CD14-positive monocyte (primary cell): ENCODE results near the gene TACC2. TPM values are rescaled to one million over a fixed set of nuclear protein-coding genes. Genes with fewer than 3 reads are reported as not detected.

Experiments used
- DNase-seq, 3 donors: peaks; one replicate each; pipeline ENCODE4 v3.0.0-alpha.2; 2011 to 2022
- H2AFZ ChIP-seq: 2 replicates; pipeline ENCODE4 v1.6.0; 2012; ENCODE audit warnings: mild to moderate bottlenecking, low read depth, low read length, inconsistent platforms; ENCODE audit not compliant: insufficient read depth, poor library complexity, severe bottlenecking
- H3K27ac ChIP-seq, 2 donors: 1 replicate in 1 of 2; 2 replicates in 1 of 2; pipeline ENCODE4 v1.5.1; 2012 to 2013; ENCODE audit warnings: low read length in 2 of 2, control low read depth in 1 of 2, inconsistent platforms in 1 of 2, low read depth in 1 of 2, mild to moderate bottlenecking in 1 of 2
- H3K27me3 ChIP-seq, 2 donors: one replicate each; pipeline versions ENCODE4 v1.6.0 to v1.6.1; 2011 to 2013; ENCODE audit warnings: low read length in 2 of 2; ENCODE audit not compliant: control insufficient read depth in 2 of 2, insufficient read depth in 2 of 2
- H3K36me3 ChIP-seq, 2 donors: replicated peaks in 1 of 2; 1 replicate in 1 of 2; 2 replicates in 1 of 2; pipeline versions ENCODE4 v1.5.1 to v1.6.1; 2012 to 2013; ENCODE audit warnings: low read length in 2 of 2, control low read depth in 1 of 2, inconsistent platforms in 1 of 2, mild to moderate bottlenecking in 1 of 2; ENCODE audit not compliant: insufficient read depth in 2 of 2, control insufficient read depth in 1 of 2
- H3K4me1 ChIP-seq, 2 donors: 1 replicate in 1 of 2; 2 replicates in 1 of 2; pipeline versions ENCODE4 v1.5.1 to v1.6.1; 2012 to 2013; ENCODE audit warnings: low read length in 2 of 2, control low read depth in 1 of 2, inconsistent platforms in 1 of 2, mild to moderate bottlenecking in 1 of 2, moderate library complexity in 1 of 2; ENCODE audit not compliant: insufficient read depth in 2 of 2, control insufficient read depth in 1 of 2
- H3K4me2 ChIP-seq: replicated peaks from 2 replicates; pipeline ENCODE3; 2012; ENCODE audit warnings: low read length, moderate library complexity, mild to moderate bottlenecking; ENCODE audit not compliant: poor library complexity, severe bottlenecking; ENCODE audit errors: extremely low read depth
- H3K4me3 ChIP-seq, 3 experiments: fragments of 200-600 bp in 1 of 3; sonication (generic) in 1 of 3; replicated peaks in 1 of 3; 1 replicate in 2 of 3; 2 replicates in 1 of 3; pipeline ENCODE4 v1.5.1; 2011 to 2013; ENCODE audit warnings: low read length in 3 of 3, mild to moderate bottlenecking in 3 of 3, control low read depth in 2 of 3, low read depth in 2 of 3, inconsistent platforms in 1 of 3, moderate library complexity in 1 of 3
- H3K79me2 ChIP-seq: 2 replicates; pipeline ENCODE4 v1.6.0; 2012; ENCODE audit warnings: mild to moderate bottlenecking, control low read depth, inconsistent platforms, low read length, moderate library complexity; ENCODE audit not compliant: insufficient read depth
- H3K9ac ChIP-seq: 2 replicates; pipeline ENCODE4 v1.6.0; 2017; ENCODE audit warnings: low read length, mild to moderate bottlenecking; ENCODE audit not compliant: insufficient read depth, poor library complexity, severe bottlenecking
- H3K9me3 ChIP-seq, 2 donors: replicated peaks in 1 of 2; 1 replicate in 1 of 2; 2 replicates in 1 of 2; pipeline versions ENCODE4 v1.5.1 to v1.6.1; 2012 to 2013; ENCODE audit warnings: low read length in 2 of 2, control low read depth in 1 of 2; ENCODE audit not compliant: control insufficient read depth in 1 of 2, insufficient read depth in 1 of 2
- H4K20me1 ChIP-seq: 2 replicates; pipeline ENCODE4 v1.6.0; 2012; ENCODE audit warnings: mild to moderate bottlenecking, low read length, control low read depth, moderate library complexity; ENCODE audit not compliant: insufficient read depth
- H3K27ac Mint-ChIP-seq, 7 donors: one replicate each; pipeline ENCODE4 v1.8.0; 2020; ENCODE audit warnings: mild to moderate bottlenecking in 7 of 7, mixed read lengths in 7 of 7, moderate library complexity in 6 of 7, inconsistent platforms in 2 of 7
- H3K27me3 Mint-ChIP-seq, 3 donors: one replicate each; pipeline ENCODE4 v1.8.0; 2021 to 2022; ENCODE audit warnings: low read depth in 3 of 3, mild to moderate bottlenecking in 3 of 3, mixed read lengths in 3 of 3, moderate library complexity in 3 of 3, inconsistent platforms in 1 of 3
- H3K36me3 Mint-ChIP-seq, 2 donors: one replicate each; pipeline ENCODE4 v1.8.0; 2020; ENCODE audit warnings: mixed read lengths in 2 of 2, inconsistent platforms in 1 of 2, mild to moderate bottlenecking in 1 of 2
- H3K4me1 Mint-ChIP-seq: one replicate; pipeline ENCODE4 v1.8.0; 2020; ENCODE audit warnings: mild to moderate bottlenecking, mixed read lengths
- H3K4me3 Mint-ChIP-seq, 2 donors: one replicate each; pipeline ENCODE4 v1.8.0; 2020; ENCODE audit warnings: mild to moderate bottlenecking in 2 of 2, mixed read lengths in 2 of 2, moderate library complexity in 1 of 2
- H3K9me3 Mint-ChIP-seq, 7 donors: one replicate each; pipeline ENCODE4 v1.8.0; 2020 to 2022; ENCODE audit warnings: mixed read lengths in 7 of 7, mild to moderate bottlenecking in 6 of 7, moderate library complexity in 6 of 7, inconsistent platforms in 2 of 7
- WGBS: methylation state at CpG from one replicate; pipeline ENCODE4 v1.1.5; 2013; ENCODE audit warnings: missing lambda C conversion rate; ENCODE audit not compliant: insufficient coverage; 5-methylcytosine and 5-hydroxymethylcytosine counted together
- intact Hi-C, 2 donors: fragments of 100-400 bp; cut with micrococcal nuclease; formaldehyde crosslinking; loops; one replicate each; pipeline versions ENCODE4 v1.15.0 to v1.15.1; 2023
- polyA plus RNA-seq, 3 donors: library from polyadenylated mRNA; depleted of rRNA in 1 of 3; unstranded in 2 of 3; stranded (reverse) in 1 of 3; fragments of 300-500 nt in 2 of 3; fragments of >200 nt in 1 of 3; fragmentation: Illumina TruSeq in 2 of 3; gene quantifications; 1 replicate in 2 of 3; 2 replicates in 1 of 3; pipeline ENCODE4 v1.2.3, GENCODE V29; 2012 to 2021
- TF ChIP-seq, protein P1 (sequence below): fragments of 200-600 bp; IDR thresholded peaks from one replicate; pipeline ENCODE4 v1.8.0; 2022; ENCODE audit warnings: antibody characterized with exemption, mild to moderate bottlenecking

TACC2 gene
- polyA plus RNA-seq, 3 donors: 0.03 TPM; not detected in 2

DNA sequence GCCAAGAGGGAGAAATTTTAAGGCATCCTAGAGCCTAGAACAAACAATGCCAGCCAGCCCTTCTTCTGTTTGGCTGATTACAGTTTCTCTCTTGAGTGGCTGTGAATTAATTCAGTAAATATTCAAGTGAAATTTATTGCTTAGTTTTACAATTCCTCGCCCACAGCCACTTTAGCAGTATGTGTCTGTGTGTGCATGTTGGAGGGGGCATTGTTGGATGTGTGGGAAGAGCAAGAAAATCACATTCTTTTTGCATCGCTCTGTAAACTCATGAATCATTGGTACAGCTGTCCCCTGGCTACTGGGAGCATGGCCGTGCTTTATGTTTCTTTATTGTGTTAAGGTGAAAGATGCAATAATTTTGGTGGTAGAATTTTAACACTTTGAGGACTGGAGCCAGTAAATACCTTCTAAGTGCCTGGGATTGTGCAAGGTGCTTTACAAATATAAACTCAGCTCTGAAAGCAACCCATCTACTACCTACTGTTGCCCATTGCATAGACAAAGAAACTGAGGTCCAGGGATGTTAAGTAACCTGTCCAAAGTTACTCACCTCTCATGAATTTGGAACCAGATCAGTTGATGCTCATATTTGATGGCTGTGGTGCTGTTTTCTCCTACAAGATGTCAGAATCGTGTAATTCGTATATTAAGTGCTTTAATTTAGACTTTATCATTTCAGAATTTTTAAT lies 192.2 kb downstream of the TACC2 start:
- Histone ChIP-seq H3K27ac (no peak overlapping the region), H3K79me2 (no peaks in the 10 kb centered on the region), H3K36me3 (no peaks in the 10 kb centered on the region), H3K4me3 (no peak overlapping the region), H2AFZ (no peak overlapping the region), H3K9ac (no peak overlapping the region), H3K4me1 (no peaks in the 10 kb centered on the region), H3K9me3 (no peaks in the 10 kb centered on the region), H3K27me3 (peaks cover 0 to 2% of the 10 kb centered on the region in 2 donors), H4K20me1 (no peaks in the 10 kb centered on the region), H3K4me2 (no peak overlapping the region)
- Mint-ChIP-seq H3K9me3 (no peaks in the 10 kb centered on the region), H3K27ac (no peak overlapping the region), H3K4me1 (no peaks in the 10 kb centered on the region), H3K4me3 (no peak overlapping the region), H3K27me3 (peaks cover 5 to 28% (median 11%) of the 10 kb centered on the region in 3 donors), H3K36me3 (no peaks in the 10 kb centered on the region)
- 100% methylated on average over 1 of the region's 5 CpGs for whole genome bisulfite sequencing
- TF ChIP-seq, protein P1, sequence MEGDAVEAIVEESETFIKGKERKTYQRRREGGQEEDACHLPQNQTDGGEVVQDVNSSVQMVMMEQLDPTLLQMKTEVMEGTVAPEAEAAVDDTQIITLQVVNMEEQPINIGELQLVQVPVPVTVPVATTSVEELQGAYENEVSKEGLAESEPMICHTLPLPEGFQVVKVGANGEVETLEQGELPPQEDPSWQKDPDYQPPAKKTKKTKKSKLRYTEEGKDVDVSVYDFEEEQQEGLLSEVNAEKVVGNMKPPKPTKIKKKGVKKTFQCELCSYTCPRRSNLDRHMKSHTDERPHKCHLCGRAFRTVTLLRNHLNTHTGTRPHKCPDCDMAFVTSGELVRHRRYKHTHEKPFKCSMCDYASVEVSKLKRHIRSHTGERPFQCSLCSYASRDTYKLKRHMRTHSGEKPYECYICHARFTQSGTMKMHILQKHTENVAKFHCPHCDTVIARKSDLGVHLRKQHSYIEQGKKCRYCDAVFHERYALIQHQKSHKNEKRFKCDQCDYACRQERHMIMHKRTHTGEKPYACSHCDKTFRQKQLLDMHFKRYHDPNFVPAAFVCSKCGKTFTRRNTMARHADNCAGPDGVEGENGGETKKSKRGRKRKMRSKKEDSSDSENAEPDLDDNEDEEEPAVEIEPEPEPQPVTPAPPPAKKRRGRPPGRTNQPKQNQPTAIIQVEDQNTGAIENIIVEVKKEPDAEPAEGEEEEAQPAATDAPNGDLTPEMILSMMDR: no peak
- no peak for DNase-seq
- intact Hi-C loops: no loop called here

- H3K27me3 ChIP-seq: peaks cover 0 to 2% of the 10 kb centered on the region in 2 donors
- peaks cover 5 to 26% (median 11%) of the 10 kb centered on the region in 3 donors for H3K27me3 Mint-ChIP-seq
- H3K4me1 Mint-ChIP-seq: no peaks in the 10 kb centered on the region
- no peak overlapping the region for H3K9ac ChIP-seq
- TF ChIP-seq, protein P1: no peak
- no peaks in the 10 kb centered on the region for H4K20me1 ChIP-seq
- no peaks in the 10 kb centered on the region for H3K79me2 ChIP-seq
- H3K4me2 ChIP-seq: no peak overlapping the region
- 53% methylated on average over 2 of the region's 4 CpGs for WGBS
- no peak overlapping the region for H3K4me3 ChIP-seq
- no peaks in the 10 kb centered on the region for H3K36me3 Mint-ChIP-seq
- H3K9me3 Mint-ChIP-seq: no peaks in the 10 kb centered on the region
- intact Hi-C loops: no loop called here
- no peaks in the 10 kb centered on the region for H3K36me3 ChIP-seq
- no peak overlapping the region for H3K4me3 Mint-ChIP-seq
- DNase-seq: no peak
- no peaks in the 10 kb centered on the region for H3K4me1 ChIP-seq
- no peak overlapping the region for H2AFZ ChIP-seq
- H3K9me3 ChIP-seq: no peaks in the 10 kb centered on the region
- H3K27ac ChIP-seq: no peak overlapping the region
- H3K27ac Mint-ChIP-seq: no peak overlapping the region
These were observed 192.9 kb downstream of the TACC2 start for GRCh38 chr10:122181876-122182275.
